NCI-H345 (cell line): Measurements from ENCODE around the gene TRUB2.

Experiments used
- DNase-seq: peaks from one replicate; lab custom pipeline; 2025; lab: John Stamatoyannopoulos, UW

TRUB2 gene, protein sequence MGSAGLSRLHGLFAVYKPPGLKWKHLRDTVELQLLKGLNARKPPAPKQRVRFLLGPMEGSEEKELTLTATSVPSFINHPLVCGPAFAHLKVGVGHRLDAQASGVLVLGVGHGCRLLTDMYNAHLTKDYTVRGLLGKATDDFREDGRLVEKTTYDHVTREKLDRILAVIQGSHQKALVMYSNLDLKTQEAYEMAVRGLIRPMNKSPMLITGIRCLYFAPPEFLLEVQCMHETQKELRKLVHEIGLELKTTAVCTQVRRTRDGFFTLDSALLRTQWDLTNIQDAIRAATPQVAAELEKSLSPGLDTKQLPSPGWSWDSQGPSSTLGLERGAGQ

DNA sequence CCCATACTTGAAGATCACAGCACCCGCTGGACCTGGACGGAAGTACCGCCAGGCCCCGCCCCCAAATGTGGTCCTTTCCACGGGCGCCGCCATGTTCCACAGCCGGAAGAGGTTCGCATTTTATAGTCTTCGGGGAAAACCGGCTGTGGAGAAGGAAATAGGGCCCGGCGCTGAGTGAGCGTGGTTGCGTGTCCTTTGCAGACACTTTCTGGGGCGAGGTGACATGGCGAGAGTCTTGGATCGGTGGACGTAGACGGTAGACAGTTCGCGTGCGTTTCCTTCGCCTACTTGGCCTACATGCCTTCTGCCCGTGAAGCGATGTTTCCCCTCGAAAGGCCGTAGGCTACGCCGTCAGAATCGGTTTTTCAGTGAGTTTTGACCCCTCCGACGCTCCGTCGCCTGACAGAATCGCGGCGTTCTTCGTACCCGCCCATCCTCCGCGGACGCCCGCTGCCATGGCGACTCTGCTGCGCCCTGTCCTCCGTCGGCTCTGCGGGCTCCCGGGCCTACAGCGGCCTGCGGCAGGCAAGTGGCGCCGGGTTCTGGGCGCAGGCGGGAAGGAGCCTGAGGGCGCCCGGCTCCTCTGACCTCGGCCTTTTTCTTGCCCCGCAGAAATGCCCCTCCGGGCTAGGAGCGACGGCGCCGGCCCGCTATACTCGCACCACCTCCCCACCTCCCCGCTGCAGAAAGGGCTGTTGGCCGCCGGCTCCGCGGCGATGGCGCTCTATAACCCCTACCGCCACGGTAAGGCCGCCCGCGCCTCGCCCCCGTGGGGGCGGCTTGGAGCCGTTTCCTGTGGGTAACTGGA lies at the start of gene TRUB2, which contains the start of gene COQ4:
TRUB2 (minus strand) TSS at position 44 of the 808 bp plus-strand sequence; CDS start at position 5, 39 bp downstream.
COQ4 (plus strand) TSS at position 436 of the 808 bp plus-strand sequence; CDS start at position 456, 20 bp downstream.
- DNase-seq = peak; percentile 96

DNA sequence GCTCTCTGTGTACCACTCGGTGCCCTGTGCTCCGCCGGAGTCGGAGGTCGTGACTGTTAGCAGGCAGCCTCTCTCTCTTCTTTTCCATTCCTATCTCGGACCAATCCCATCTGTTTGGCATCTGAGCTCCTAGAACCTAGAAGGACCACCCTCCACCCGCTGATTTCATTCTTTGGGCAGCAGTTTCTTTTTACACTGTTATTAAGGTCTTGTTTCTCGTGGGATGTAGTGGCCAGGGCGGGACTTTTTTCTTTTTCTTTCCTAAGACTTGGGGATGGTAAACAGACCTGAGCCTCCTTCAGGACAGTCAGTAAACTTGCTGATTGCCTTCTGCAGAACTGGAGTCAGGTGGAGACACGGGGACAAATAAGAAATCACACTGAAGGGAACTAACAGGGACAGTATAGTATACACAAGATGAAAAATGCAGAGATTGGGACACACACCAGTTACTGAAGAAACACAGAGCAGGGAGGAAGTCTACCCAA lies 49.4 kb upstream of the TRUB2 start:
- DNase-seq = no peak

DNA sequence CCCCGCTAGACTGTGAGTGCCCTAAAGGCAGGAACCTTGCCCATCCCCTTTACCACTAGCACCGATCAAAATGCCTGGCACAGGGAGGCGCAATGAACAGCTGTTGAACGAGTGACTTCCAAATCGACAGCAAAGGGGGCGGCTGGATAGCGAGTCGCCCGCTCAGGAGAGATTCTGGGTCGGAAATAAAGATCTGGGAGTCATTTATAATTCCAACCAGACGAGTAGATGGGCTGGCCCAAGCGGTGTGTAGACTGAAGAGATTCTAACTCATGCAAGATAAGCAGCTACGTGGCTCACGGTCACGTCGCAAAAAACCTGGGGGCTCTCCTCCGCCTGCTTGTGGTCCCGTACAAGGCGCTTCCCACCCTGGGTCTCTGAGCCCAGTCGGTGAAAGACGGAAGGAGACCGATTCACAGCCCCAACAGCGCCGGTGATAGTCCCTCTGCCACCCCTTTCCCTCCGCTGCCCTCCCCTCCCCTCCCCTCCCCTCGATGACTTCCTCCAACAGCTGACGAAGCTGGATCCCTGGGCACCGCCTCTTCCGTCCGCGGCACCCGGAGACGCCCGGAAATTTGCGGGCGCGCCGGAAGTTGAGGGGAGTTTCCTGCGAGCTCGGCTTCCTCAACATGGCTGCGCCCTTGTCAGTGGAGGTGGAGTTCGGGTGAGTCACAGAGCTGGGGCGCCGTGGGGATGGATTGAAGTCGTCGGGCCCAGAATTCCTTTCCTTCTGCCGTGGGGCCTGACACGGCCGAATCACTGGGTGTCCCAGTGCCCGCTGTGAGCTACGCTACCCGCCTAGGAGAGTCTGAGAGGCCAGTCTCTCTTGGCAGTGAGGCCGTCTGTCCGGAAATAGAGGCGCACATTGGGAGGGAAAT lies 48.7 kb upstream of the TRUB2 start, which contains the start of gene URM1:
URM1 (plus strand) TSS at position 623 of the 878 bp plus-strand sequence; CDS start at position 630, 7 bp downstream.
- peak; percentile 97 for DNase-seq

DNA sequence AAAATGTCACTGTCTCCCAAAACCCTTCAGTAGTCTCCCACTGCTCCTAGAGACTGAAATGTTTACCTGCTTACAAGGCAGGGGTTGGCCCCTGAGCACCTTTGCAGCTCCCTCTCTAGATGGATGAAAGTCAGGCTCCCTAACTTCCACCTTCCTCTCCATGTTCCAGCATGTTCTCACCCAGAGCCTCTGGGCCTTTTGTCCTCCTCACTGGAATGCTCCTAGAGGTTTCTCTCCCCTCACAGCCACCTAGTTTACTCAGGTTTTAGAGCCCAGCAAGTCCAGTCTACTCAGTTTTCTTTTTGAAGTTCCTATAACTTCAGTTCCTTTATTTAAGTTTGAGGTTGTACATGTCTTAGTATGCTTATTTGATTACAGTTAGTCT lies 48.1 kb upstream of the TRUB2 start:
- no peak for DNase-seq

DNA sequence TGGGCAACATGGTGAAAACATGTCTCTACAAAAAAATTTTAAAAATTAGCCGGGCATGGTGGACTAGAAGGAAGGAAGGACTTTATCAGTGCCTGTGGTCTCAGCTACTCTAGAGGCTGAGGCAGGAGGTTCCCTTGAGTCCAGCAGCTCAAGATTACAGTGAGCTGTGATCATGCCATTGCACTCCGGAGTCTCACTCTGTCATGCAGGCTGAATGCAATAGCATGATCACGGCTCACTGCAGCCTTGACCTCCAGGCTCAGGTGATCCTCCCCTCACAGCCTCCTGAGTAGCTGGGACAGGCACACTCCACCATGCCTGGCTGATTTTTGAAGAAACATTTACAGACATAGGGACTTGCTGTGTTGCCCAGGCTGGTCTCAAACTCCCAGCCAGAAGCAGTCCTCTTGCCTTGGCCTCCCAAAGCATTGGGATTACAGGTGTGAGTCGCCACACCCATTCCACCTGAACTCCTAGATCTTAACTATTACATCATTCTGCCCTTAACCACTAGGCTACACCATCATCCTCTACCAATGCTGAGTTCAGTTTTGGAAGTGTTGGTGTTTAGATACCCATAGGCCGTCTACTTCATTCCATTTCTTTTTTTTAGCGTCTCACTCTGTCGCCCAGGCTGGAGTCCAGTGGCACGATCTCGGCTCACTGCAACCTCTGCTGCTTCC lies 46.9 kb upstream of the TRUB2 start:
- no peak for DNase-seq

DNA sequence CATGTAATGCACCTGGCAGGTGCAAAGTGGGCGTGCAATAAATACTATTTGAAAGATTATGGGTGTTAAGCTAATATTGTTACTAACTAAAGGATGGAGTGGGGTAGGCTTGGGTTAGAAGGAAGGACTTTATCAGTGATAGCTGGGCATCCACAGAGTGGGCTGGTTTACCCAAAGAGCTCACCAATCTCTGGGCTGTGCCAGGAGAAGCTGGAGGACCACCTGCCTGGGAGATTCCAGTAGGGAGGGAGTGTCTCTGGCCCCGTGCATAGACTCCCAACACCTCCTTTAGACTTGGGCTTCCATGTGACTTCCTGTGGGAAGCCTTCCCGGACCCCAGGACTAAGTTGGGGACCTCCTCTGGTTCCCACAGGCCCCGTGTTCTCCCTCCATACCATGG lies 43.3 kb upstream of the TRUB2 start:
- DNase-seq = no peak

DNA sequence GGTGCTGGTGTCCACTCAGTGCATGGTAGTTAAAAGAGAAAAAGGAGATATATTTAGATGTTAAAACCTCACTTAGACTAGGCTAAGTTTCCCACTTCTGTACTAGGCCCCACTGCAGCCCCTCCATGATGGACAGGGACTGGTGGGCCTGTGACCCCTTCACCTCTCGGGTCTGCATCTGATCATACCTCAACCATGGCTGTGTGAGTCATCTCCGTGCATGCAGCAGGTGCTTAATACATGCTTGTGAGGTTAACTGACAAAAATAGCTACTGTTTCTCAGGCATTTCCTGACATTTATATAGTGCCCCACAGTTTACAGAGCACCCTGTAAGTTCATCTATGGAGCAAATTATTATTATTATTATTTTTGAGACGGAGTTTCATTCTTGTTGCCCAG lies 40.5 kb upstream of the TRUB2 start:
- no peak for DNase-seq

DNA sequence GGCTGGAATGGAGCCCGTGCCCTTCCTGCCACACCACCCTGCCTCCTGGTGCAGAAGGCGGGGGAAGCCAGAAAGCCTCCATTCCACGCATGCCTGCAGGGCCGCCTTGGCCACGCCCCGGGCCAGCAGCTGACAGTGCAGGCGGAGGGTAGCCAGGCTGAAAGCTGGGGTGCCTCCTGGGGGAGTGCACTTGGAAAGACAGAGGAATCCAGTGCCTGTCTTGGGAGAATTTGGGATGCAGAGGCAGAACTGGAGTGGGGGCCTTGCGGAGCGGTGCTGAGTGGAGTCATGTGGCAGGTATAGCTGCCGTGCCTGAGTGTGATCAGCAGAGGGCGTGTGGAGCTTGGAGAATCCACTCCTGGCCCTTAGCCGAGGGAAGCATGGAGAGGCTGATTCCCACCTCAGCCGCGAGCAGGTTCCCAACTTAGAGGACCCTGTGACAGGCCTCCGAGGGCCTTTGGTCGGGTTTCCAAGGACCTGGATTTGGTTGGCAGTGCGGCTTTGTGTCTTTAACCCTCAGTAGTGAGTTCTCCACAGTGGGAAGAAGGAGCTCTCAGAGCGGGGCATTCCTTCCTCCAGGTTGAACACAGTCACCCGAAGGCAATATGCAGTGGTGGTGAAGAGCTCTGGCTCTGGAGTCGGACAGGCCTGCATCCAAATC lies 39.9 kb upstream of the TRUB2 start:
- peak; percentile 77 for DNase-seq

DNA sequence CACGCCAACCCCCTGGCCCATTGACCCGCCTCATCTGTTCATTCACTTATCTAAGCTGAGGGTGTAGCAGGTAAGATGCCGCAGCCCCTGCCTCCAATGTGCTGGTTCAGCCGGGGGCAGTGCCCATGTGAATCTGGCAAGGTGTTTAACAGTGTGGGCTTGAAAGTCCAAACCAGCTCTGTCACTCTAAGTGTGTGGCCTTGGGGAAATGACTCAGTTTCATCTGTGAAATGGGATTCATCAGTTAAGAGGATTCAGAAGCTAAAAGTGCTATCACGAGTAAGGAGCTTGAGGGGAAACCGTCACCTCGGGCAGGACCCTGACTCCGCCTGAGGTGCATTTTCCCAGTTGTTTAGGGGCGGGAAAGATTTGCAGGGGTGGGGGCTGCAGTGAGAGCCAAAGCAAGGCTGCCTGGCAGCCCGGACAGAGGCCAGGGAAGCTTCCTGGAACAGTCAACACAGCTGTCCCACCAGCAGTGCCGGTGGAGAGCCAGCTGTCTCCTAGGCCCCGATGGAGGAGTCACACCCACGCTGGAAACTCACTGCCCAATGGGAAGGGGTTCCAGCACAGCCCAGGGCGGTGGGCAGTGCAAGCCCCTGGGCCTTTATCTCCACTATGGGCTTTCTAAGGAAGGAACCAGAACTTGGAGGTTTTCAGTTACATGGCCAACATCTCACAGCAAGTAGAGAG lies 39.2 kb upstream of the TRUB2 start:
- DNase-seq = no peak

DNA sequence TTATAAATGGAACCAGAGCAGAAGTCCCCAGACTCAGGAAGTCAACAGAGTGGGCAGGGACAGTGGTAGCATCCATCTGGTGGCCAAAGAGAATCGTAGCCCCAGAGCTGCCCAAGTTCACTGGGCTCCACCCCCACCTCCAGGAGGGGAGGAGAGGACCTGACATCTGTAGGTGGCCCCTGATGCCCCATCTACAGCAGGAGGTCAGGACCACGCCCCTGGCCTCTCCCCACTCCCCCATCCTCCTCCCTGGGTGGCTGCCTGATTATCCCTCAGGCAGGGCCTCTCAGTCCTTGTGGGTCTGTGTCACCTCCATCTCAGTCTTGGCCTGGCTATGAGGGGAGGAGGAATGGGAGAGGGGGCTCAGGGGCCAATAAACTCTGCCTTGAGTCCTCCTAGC lies 38.6 kb upstream of the TRUB2 start:
- no peak for DNase-seq

DNA sequence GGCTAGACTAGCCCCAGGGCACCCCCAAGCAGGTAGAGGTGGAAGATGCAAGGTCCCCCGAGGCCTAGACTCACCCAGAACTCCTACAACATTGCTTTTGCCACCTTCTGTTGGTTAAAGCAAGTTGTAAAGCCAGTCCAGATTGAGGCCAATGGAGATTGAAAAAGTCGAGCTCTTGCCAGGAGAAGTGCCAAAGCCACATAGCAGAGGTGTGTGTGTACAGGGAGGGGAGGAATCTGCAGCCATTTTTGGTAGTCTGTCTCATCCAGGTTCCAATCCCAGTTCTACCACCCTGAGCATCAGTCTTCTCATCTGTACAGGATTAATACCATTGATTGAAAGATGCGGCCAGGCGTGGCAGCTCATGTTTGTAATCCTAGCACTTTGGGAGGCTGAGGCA lies 36.6 kb upstream of the TRUB2 start:
- no peak for DNase-seq

DNA sequence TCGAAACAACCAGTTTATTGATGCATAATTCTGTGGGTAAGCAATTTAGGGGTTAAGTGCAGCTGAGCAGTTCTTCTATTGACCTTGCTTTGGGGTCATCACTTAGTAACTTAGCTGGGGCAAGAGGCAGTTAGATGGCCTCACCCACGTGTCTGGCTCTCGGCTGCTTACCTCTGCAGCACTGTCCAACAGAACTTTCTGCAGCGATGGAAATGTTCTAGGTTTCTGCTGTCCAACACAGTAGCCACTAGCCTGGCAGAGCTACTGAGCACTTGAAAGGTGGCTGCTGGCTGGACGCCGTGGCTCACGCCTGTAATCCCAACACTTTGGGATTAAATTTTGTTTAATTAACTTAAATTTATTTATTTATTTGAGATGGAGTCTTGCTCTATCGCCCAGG lies 35.8 kb upstream of the TRUB2 start:
- no peak for DNase-seq

DNA sequence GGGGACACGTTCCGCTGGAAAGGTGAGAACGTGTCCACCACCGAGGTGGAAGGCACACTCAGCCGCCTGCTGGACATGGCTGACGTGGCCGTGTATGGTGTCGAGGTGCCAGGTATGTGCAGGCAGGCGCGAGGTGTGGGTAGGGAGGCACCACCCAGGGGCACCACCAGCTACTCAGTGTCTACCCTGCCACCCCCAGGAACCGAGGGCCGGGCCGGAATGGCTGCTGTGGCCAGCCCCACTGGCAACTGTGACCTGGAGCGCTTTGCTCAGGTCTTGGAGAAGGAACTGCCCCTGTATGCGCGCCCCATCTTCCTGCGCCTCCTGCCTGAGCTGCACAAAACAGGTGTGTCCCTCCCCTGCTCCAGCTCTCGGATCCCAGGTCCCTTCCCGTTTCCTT lies 33.2 kb upstream of the TRUB2 start:
- DNase-seq = no peak

DNA sequence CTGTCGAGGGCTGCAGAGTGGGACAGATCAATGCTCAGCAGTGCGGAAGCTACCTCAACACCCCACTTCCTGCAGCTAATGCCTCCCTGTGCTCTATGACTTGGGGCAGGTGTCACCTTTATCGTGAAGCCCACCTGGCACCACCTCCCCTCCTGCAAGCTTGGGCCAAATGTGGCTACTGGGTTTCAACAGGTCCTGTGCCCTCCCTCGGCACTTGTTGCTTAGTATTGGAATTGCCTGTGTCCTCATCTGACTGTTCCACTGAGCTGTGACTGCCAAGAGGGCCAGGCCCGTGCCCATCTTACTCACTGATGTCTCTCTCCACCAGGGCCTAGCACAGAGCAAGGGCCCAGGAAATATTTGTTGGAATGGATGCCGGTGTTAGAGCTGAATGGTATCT lies 27.5 kb upstream of the TRUB2 start:
- DNase-seq = no peak

DNA sequence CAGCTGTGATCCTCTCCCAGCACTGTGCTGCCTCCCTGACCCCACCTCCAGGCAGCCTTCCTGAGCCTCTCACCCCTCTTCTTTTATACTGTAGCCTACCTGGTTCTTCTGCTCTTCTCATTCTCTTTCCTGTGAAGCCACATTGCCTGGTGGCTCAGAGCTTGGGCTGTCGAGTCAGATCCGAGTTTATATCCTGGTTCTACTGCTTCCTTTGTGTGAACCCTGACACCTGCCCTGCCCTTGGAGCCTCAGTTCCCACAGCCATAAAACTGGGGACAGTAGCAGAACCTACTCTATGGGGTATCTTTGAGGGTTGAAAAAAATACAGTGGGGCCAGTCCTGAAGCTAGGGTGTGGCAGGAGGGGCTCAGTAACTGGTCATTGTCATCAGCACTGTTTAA lies 26.9 kb upstream of the TRUB2 start:
- no peak for DNase-seq

DNA sequence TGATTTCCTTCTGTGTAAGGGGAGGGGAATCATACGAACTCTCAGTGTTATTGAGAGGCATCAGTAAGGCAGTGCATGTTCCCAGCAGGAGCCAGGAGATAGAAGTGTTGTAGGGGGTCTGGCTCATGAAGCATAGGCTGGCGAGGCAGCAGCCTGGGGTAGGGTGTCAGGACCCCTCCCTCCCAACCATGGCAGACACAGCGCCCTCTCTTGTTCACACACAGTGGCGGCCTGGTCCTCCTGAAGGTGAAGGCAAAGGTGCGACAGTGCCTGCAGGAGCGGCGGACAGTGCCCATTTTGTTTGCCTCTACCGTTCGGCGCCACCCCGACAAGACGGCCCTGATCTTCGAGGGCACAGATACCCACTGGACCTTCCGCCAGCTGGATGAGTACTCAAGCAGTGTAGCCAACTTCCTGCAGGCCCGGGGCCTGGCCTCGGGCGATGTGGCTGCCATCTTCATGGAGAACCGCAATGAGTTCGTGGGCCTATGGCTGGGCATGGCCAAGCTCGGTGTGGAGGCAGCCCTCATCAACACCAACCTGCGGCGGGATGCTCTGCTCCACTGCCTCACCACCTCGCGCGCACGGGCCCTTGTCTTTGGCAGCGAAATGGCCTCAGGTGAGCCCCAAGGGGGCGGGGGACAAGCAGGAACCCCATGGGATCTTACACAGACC lies 22.8 kb upstream of the TRUB2 start:
- DNase-seq = no peak

DNA sequence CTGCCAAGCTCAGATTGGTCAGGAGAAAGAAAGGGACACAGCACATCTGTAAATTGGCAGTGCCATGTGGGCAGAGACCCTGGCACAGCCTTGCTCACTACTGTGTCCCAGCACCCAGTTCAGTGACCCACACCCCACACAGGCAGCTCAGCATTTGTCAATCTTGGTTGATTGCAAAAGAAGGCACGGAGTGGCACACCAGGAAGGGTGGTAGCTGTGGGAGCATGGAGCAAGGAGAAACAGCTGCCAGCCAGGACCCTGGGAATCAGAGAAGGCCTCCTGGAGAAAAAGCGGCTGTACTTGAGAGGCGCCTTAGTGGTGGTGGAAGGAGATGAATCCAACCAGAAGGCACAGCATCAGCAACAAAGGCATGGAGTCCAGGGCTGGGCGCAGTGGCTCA lies 21.6 kb upstream of the TRUB2 start:
- no peak for DNase-seq

DNA sequence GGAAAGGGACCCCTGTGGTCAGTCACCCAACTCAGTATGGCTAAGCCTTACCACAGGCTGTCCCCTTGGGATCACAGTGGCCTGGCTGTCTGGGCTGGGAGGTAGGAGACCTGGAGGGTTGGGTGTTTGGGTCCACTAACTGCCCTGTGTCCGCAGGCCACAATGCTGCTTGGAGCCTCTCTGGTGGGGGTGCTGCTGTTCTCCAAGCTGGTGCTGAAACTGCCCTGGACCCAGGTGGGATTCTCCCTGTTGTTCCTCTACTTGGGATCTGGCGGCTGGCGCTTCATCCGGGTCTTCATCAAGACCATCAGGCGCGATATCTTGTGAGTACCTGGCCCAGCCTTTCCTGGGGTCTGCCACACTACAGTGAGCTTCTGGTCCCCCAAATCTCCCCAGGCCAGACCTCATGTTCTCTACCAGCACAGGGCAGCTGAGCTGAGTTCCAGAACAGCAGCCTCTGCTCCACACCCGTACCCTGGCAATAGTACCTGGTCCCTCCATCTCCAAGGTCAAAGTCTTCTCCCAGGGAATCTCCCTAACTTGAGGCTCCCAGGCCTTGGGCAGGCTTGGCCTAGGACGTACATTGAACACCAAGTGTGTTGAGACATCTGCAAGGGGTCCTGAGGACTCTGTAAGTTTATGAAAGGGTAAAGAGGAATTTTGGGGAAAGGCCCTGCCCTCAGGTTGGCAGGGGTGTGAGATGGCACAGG lies 20.9 kb upstream of the TRUB2 start:
- no peak for DNase-seq

DNA sequence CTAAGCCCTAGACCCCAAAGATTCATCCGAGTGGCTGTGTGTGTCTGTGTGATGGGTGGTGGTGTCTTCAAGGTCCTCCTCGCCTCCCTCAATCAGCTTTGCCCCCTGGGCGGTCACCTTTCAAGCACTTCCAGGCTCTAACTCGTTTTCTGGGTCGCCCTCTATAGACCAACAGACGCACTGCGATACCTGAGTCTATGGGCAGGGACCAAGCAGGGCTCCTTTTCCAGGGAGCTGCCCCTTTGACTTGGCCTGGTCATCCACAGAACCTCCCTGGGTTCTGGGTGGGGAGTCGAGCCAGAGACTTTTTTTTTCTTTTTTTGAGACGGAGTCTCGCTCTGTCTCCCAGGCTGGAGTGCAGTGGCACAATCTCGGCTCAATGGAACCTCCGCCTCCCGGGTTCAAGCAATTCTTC lies 19.2 kb upstream of the TRUB2 start:
- peak; percentile 68 for DNase-seq
